Heart left ventricle (tissue), 16 donors: ENCODE measurements around the gene SCAMP4. TPM values are rescaled to one million over a fixed set of nuclear protein-coding genes. Genes with fewer than 3 reads are reported as not detected.

Experiments used
- ATAC-seq, 4 donors: fragments of 200-7000 bp; cut with Tn5 transposase; one replicate each; pipeline ENCODE4 v1.9.1; 2020 to 2022; ENCODE audit warnings: moderate library complexity in 4 of 4, mild to moderate bottlenecking in 3 of 4, moderate number of reproducible peaks in 1 of 4
- DNase-seq, 5 donors: peaks; one replicate each; pipeline ENCODE4 v3.0.0-alpha.2; 2020
- H3K27ac ChIP-seq, 12 donors: fragments of 200-600 bp; sonication (generic) in 4 of 12; one replicate each; pipeline versions ENCODE4 v1.5.0 to v1.8.0; 2016 to 2022; ENCODE audit warnings: mild to moderate bottlenecking in 2 of 12
- H3K27me3 ChIP-seq, 9 donors: fragments of 200-600 bp; sonication (generic) in 2 of 9; one replicate each; pipeline versions ENCODE4 v1.5.1 to v1.8.0; 2016 to 2022; ENCODE audit warnings: mild to moderate bottlenecking in 3 of 9
- H3K36me3 ChIP-seq, 9 donors: fragments of 200-600 bp; sonication (generic) in 2 of 9; one replicate each; pipeline versions ENCODE4 v1.5.0 to v1.8.0; 2018 to 2022; ENCODE audit warnings: mild to moderate bottlenecking in 2 of 9
- H3K4me1 ChIP-seq, 12 donors: fragments of 200-600 bp; sonication (generic) in 4 of 12; one replicate each; pipeline versions ENCODE4 v1.5.0 to v1.8.0; 2016 to 2022; ENCODE audit warnings: mild to moderate bottlenecking in 3 of 12
- H3K4me3 ChIP-seq, 12 donors: fragments of 200-600 bp; sonication (generic) in 4 of 12; one replicate each; pipeline versions ENCODE4 v1.5.0 to v1.8.0; 2017 to 2022; ENCODE audit warnings: mild to moderate bottlenecking in 9 of 12, moderate library complexity in 4 of 12
- H3K9me3 ChIP-seq, 12 donors: fragments of 200-600 bp; sonication (generic) in 4 of 12; one replicate each; pipeline versions ENCODE4 v1.5.0 to v1.8.0; 2016 to 2022; ENCODE audit warnings: mild to moderate bottlenecking in 1 of 12
- POLR2A ChIP-seq, 2 donors: fragments of 450-650 bp; IDR thresholded peaks; one replicate each; pipeline ENCODE4 v1.6.1; 2017; ENCODE audit warnings: antibody characterized with exemption in 2 of 2, mild to moderate bottlenecking in 2 of 2, moderate library complexity in 2 of 2
- WGBS, 4 donors: extraction: QIAGEN DNeasy Blood & Tissue Kit in 2 of 4; methylation state at CpG; one replicate each; pipeline versions ENCODE4 v1.1.5 to v1.1.7; 2013 to 2018; 5-methylcytosine and 5-hydroxymethylcytosine counted together
- intact Hi-C, 10 donors: fragments of 100-400 bp; cut with DNase I; formaldehyde crosslinking; loops; one replicate each; pipeline versions ENCODE4 v1.11.1 to v1.14.2; 2022
- polyA plus RNA-seq, 2 donors: library from polyadenylated mRNA; stranded (reverse); fragments of 200-250 nt; gene quantifications; one replicate each; pipeline ENCODE4 v1.2.3, GENCODE V29; 2013
- total RNA-seq, 9 donors: library from RNA; depleted of rRNA in 2 of 9; stranded (reverse); fragments of >200 nt in 2 of 9; fragmentation: NEBNext Ultra II Directional in 3 of 9; extraction: Animal tissue kit (Norgen Biotek cat#: 25700) in 3 of 9; gene quantifications; one replicate each; pipeline versions ENCODE4 v1.1.0 to v1.2.4, GENCODE V29; 2016 to 2023
- TF ChIP-seq, protein P1 (sequence below), 12 donors: fragments of 200-600 bp; sonication (generic) in 4 of 12; IDR thresholded peaks; one replicate each; pipeline versions ENCODE4 v1.5.0 to v1.8.0; 2018 to 2022; ENCODE audit warnings: antibody characterized with exemption in 12 of 12, mild to moderate bottlenecking in 5 of 12
- donor health status: ischemic (EF 13 %, LVEDD 7.1; RV severe dilation, severe dysfunction).
- donor health status: healthy with polysubstance abuse.
- donor health status: DM: no; HTN: yes; CAD: no.
- donor health status: DM: no; HTN: no; CAD: no.
- donor health status: ischemic (EF 25% LVEDD 6.9; RV normal size, moderate dysfunction).
- donor health status: ischemic (EF 25% LVEDD 5.7; RV mildly dilated, moderate dysfunction).
- donor health status: healthy.
- donor health status: DM: yes; HTN: yes; CAD: no.
- donor health status: ischemic (EF 35%, LVEDD 5.7; RV mildly dilated, moderate dysfunction).
- donor health status: nonischemic (EF 11% LVEDD 7.7; RV severe dilation, severe dysfunction).
- donor health status: DM: yes; HTN: yes; CAD: no.
- donor health status: PGD.
- donor health status: ischemic (EF 29% LVEDD 5.4; RV normal size, mild dysfunction).
- donor health status: nonischemic (EF 23%, LVEDD 6.1; RV moderate dilation, normal function).

SCAMP4 gene
- total and polyA plus RNA-seq, 11 donors: 13.5 to 38.8 (median 19.1) TPM

DNA sequence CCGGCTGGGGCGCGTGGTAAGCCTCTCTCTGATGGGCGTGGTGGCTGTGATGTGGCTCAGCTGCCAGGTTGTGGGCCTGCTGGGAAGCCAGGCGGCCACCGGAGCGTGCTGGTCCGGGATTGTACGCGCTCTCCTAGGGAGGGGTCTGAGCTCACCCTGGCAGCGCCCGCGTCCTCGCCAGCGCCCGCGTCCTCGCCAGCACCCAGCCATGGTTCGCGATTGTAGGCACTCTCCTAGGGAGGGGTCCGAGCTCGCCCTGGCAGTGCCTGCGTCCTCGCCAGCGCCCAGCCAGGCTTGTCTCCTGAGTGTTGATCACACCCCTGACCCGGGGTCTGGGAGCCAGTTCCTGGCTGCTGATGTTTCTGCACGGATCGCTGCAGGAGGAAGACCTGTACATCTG lies 13.8 kb downstream of the SCAMP4 start:
- WGBS, 4 donors: 95 to 97% (median 96%) methylated on average over 23 to 28 of the region's 28 CpGs
- DNase-seq: no peak
- TF ChIP-seq POLR2A (IDR thresholded peaks at IDR 0.05): no peak
- TF ChIP-seq, protein P1, sequence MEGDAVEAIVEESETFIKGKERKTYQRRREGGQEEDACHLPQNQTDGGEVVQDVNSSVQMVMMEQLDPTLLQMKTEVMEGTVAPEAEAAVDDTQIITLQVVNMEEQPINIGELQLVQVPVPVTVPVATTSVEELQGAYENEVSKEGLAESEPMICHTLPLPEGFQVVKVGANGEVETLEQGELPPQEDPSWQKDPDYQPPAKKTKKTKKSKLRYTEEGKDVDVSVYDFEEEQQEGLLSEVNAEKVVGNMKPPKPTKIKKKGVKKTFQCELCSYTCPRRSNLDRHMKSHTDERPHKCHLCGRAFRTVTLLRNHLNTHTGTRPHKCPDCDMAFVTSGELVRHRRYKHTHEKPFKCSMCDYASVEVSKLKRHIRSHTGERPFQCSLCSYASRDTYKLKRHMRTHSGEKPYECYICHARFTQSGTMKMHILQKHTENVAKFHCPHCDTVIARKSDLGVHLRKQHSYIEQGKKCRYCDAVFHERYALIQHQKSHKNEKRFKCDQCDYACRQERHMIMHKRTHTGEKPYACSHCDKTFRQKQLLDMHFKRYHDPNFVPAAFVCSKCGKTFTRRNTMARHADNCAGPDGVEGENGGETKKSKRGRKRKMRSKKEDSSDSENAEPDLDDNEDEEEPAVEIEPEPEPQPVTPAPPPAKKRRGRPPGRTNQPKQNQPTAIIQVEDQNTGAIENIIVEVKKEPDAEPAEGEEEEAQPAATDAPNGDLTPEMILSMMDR (IDR thresholded peaks at IDR 0.05): no peak

DNA sequence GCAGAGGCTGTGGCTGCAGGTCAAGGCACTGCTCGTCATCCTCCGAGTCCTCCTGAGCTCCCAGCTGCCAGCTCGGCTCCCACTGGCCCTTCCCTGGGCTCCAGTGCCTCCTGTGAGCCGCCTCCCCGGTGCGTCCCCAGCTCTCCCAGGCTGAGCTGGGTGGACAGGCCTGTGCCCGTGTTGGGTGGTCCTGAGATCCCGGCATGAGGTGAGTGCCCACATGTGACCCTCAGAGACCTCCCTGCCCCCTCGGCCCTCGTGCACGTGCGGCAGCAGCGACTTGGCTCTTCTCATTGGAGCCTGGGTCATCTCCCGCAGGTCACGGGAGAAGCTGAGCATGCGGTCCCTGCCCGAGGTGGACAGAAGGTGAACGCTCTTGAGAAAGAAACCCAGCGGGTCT lies 15.4 kb downstream of the SCAMP4 start:
- ATAC-seq (no peak), DNase-seq (no peak)
- Histone ChIP-seq H3K4me1 (peaks cover 0 to 5% (median 0%) of the 10 kb centered on the region in 12 donors), H3K27ac (no peak overlapping the region), H3K9me3 (peaks cover 0 to 2% (median 0%) of the 10 kb centered on the region in 12 donors), H3K27me3 (no peaks in the 10 kb centered on the region), H3K4me3 (no peak overlapping the region), H3K36me3 (peaks cover 0 to 72% (median 50%) of the 10 kb centered on the region in 9 donors)
- 89 to 95% (median 94%) methylated on average over 17 to 19 of the region's 19 CpGs for WGBS, 4 donors
- intact Hi-C loops: loop anchor here in 1 of 10 donors (10.0 kb wide), 1 partner anchor 394 kb away; no protein-coding TSS in a partner anchor
- TF ChIP-seq, protein P1 (IDR thresholded peaks at IDR 0.05): no peak
- no peak for TF ChIP-seq POLR2A (IDR thresholded peaks at IDR 0.05)

More for the DNA sequence above, 13.8 kb downstream of the SCAMP4 start:
- no peak overlapping the region for H3K27ac ChIP-seq
- H3K4me3 ChIP-seq: no peak overlapping the region
- H3K36me3 ChIP-seq: peaks cover 0 to 71% (median 44%) of the 10 kb centered on the region in 9 donors
- peaks cover 0 to 5% (median 0%) of the 10 kb centered on the region in 12 donors for H3K4me1 ChIP-seq
- ATAC-seq: no peak
- intact Hi-C loops: no loop called here
- peaks cover 0 to 2% (median 0%) of the 10 kb centered on the region in 12 donors for H3K9me3 ChIP-seq
- no peaks in the 10 kb centered on the region for H3K27me3 ChIP-seq

- intact Hi-C loops: loop anchor here in 1 of 10 donors (10.0 kb wide), 1 partner anchor 393 kb away; no protein-coding TSS in a partner anchor
- 91 to 95% (median 94%) methylated on average over 18 to 19 of the region's 19 CpGs for WGBS, 4 donors
- Histone ChIP-seq H3K4me3 (no peak overlapping the region), H3K27ac (no peak overlapping the region), H3K9me3 (peaks cover 0 to 2% (median 0%) of the 10 kb centered on the region in 12 donors), H3K27me3 (no peaks in the 10 kb centered on the region), H3K36me3 (peaks cover 0 to 72% (median 50%) of the 10 kb centered on the region in 9 donors), H3K4me1 (peaks cover 0 to 5% (median 0%) of the 10 kb centered on the region in 12 donors)
- DNase-seq (no peak), ATAC-seq (no peak)
- TF ChIP-seq, protein P1 (IDR thresholded peaks at IDR 0.05): no peak
Measured at GRCh38 chr19:1921326-1921725, 16.1 kb downstream of the SCAMP4 start.

DNA sequence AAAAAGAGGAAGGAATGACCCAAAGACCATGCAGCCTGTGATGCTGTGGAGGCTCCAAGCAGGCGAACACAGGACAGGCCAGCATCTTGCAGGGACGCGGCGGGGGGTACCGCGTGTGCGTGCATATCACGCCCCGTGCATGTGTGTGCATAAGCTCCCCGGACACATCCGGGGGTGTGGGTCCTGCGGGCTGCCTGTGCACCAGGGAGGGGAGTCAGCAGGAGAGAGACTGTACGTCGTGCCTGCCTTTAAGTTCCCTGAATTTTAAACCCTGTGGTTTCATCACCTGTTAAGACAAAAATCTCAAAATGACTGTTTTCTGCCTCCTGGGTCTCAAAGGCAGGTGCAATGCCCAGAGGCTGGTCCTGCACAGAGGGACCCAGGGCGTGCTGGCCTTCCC lies 16.6 kb downstream of the SCAMP4 start:
- H3K4me3 ChIP-seq: no peak overlapping the region
- H3K27ac ChIP-seq: no peak overlapping the region
- intact Hi-C loops: loop anchor here in 1 of 10 donors (10.0 kb wide), 1 partner anchor 393 kb away; no protein-coding TSS in a partner anchor
- no peak for DNase-seq
- WGBS, 4 donors: 92 to 96% (median 94%) methylated on average over 15 of the region's 15 CpGs
- peaks cover 0 to 5% (median 0%) of the 10 kb centered on the region in 12 donors for H3K4me1 ChIP-seq
- no peak for TF ChIP-seq POLR2A (IDR thresholded peaks at IDR 0.05)
- no peaks in the 10 kb centered on the region for H3K27me3 ChIP-seq
- H3K9me3 ChIP-seq: peaks cover 0 to 2% (median 0%) of the 10 kb centered on the region in 12 donors
- no peak for ATAC-seq
- peaks cover 0 to 72% (median 50%) of the 10 kb centered on the region in 9 donors for H3K36me3 ChIP-seq
